ENCODE results near the gene TRIM40. TPM values are rescaled to one million over a fixed set of nuclear protein-coding genes. Genes with fewer than 3 reads are reported as not detected.

Gene TRIM40
- total and polyA plus RNA-seq, 2 experiments from 2014 or later = not detected

DNA sequence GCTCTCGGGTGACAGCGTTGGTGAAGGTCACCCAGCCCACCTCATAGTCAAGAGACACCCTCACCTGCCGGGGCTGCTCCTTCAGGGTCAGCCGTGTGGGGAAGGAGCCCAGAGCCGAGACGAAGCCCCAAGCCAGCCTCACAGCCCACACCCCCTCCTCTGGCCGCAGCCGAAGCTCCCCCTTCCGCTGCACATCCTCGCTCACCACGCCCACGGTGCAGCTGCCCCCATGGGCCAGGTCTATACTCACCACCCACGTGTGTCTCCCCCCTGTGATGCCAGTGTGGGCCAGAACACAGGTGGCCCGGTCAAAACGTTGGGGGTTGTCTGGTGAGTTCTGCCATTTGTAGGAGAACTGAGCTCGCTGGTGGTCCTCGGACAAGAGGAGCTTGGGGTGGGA lies 18.1 kb downstream of the TRIM40 start:
- Mint-ChIP-seq H3K4me3 (no peak overlapping the region), H3K36me3 (ENCODE audit: low read depth) (no peaks in the 10 kb centered on the region), H3K27ac (no peak overlapping the region), H3K27me3 (ENCODE audit: insufficient read depth, low read depth, poor library complexity) (peaks cover 6% of the 10 kb centered on the region), H3K9me3 (no peaks in the 10 kb centered on the region), H3K4me1 (no peaks in the 10 kb centered on the region)
- H3K4me3 ChIP-seq = no peak overlapping the region
- H3K27ac ChIP-seq (ENCODE audit: low read depth) = no peak overlapping the region
- H2AFZ ChIP-seq = no peak overlapping the region
- H3K4me1 ChIP-seq (ENCODE audit: insufficient read depth) = no peaks in the 10 kb centered on the region
- no peaks in the 10 kb centered on the region for H3K9me2 ChIP-seq (ENCODE audit: insufficient read depth)
- no peaks in the 10 kb centered on the region for H3K79me2 ChIP-seq (replicated peaks; ENCODE audit: insufficient read depth)
- no peaks in the 10 kb centered on the region for H3F3A ChIP-seq (replicated peaks; ENCODE audit: low read depth)
- no peaks in the 10 kb centered on the region for H3K36me3 ChIP-seq (ENCODE audit: insufficient read depth)
- no peaks in the 10 kb centered on the region for H4K20me1 ChIP-seq (replicated peaks; ENCODE audit: insufficient read depth)
- ATAC-seq (no peak), DNase-seq (ENCODE audit: low spot score) (no peak)
- H3K4me2 ChIP-seq = no peak overlapping the region
- TF ChIP-seq REST (IDR thresholded peaks at IDR 0.05; ENCODE audit: unreplicated experiment) = no peak
- 0 out of 2 replicates have a peak, but pooled peaks cover 11% of the 10 kb centered on the region for H3K27me3 ChIP-seq (ENCODE audit: insufficient read depth)

DNA sequence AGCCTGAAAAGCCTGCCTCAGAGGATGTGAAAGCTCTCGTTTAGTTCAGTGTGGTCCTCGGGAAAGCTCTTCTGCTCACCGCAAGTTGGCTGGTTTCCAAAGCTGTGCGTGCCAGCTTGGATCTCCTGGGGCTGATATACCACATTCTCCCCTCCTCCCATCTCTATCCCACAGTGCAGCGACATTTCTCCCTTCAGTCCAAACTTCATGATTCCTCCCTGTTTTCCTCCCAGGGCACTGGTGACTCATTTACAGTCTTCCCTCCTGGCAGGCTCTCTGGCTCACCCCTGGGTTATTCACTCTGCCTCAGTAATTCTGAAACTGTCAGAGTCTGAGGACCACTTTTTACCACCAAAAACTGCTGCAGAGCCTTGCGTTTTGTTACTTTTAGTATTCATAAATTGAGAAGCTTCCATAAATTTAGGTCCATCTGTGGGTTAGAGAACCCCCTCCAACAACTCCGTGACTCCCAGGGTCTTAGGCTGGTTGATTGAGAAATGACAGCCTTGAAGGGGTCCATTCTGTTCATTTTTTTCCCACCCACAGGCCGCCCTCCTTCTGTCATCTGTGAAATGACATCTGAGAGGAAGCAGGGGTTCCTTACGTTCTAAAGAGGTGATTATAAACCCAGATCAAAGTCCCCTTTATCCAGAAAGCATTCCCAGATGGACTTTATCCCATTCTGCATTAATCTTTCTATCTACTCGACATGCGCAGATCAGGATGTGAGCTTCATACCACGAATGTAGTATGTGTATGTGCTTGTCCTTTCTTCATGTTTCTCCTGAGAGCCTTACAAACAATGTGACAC lies 19.0 kb downstream of the TRIM40 start:
- H3K79me2 ChIP-seq (replicated peaks; ENCODE audit: insufficient read depth) = no peaks in the 10 kb centered on the region
- Mint-ChIP-seq H3K4me1 (no peaks in the 10 kb centered on the region), H3K36me3 (ENCODE audit: low read depth) (no peaks in the 10 kb centered on the region), H3K27ac (no peak overlapping the region), H3K4me3 (no peak overlapping the region), H3K9me3 (no peaks in the 10 kb centered on the region), H3K27me3 (ENCODE audit: insufficient read depth, low read depth, poor library complexity) (peaks cover 6% of the 10 kb centered on the region)
- H3K36me3 ChIP-seq (ENCODE audit: insufficient read depth) = no peaks in the 10 kb centered on the region
- no peak for DNase-seq (ENCODE audit: low spot score)
- H3K4me2 ChIP-seq = no peak overlapping the region
- no peaks in the 10 kb centered on the region for H3F3A ChIP-seq (replicated peaks; ENCODE audit: low read depth)
- H3K27ac ChIP-seq (ENCODE audit: low read depth) = no peak overlapping the region
- H3K4me1 ChIP-seq (ENCODE audit: insufficient read depth) = no peaks in the 10 kb centered on the region
- H3K27me3 ChIP-seq (ENCODE audit: insufficient read depth) = 0 out of 2 replicates have a peak, but pooled peaks cover 11% of the 10 kb centered on the region
- no peaks in the 10 kb centered on the region for H4K20me1 ChIP-seq (replicated peaks; ENCODE audit: insufficient read depth)
- no peak for ATAC-seq
- no peaks in the 10 kb centered on the region for H3K9me2 ChIP-seq (ENCODE audit: insufficient read depth)
- H2AFZ ChIP-seq = no peak overlapping the region
- no peak overlapping the region for H3K4me3 ChIP-seq
- TF ChIP-seq ZNF462 (CRISPR knock-in tag; IDR thresholded peaks at IDR 0.05) (no peak), ZNF331 (CRISPR knock-in tag; IDR thresholded peaks at IDR 0.05; ENCODE audit: low read depth) (no peak), ZNF114 (CRISPR knock-in tag; IDR thresholded peaks at IDR 0.05) (no peak), EZH2phosphoT487 (IDR thresholded peaks at IDR 0.05; ENCODE audit: unreplicated experiment) (no peak), CREB1 (CRISPR knock-in tag; IDR thresholded peaks at IDR 0.05; ENCODE audit: low read depth) (no peak), STAT1 (IDR thresholded peaks at IDR 0.05; ENCODE audit: unreplicated experiment) (no peak), JUNB (IDR thresholded peaks at IDR 0.05; ENCODE audit: unreplicated experiment) (no peak)
